GM12878 (cell line): ENCODE results near the gene NOC4L. TPM values are rescaled to one million over a fixed set of nuclear protein-coding genes. Genes with fewer than 3 reads are reported as not detected.

ENCODE experiments used
- ATAC-seq: fragments of 200-7000 bp; cut with Tn5 transposase; 3 replicates; pipeline ENCODE4 v1.9.1; 2020; ENCODE audit warnings: mild to moderate bottlenecking, moderate library complexity
- BruUV-seq: library from RNA; stranded (reverse); fragments of 400-500 nt; replicated peaks from 2 replicates; lab custom pipeline; 2021; lab: Mats Ljungman, UMichigan
- CTCF ChIA-PET: fragments of 300-600 bp; sonication (Branson Sonifier 250); formaldehyde crosslinking; extraction: SDS; loops from one replicate; lab custom pipeline; 2021; ENCODE audit warnings: inconsistent platforms; lab: Yijun Ruan, JAX
- POLR2A ChIA-PET: fragments of 350-600 bp; formaldehyde crosslinking; extraction: SDS; loops from one replicate; lab custom pipeline; 2021; ENCODE audit warnings: inconsistent platforms; lab: Charles Lee
- RAD21 ChIA-PET: fragments of 300-600 bp; sonication (Branson Sonifier 250); formaldehyde crosslinking; loops from one replicate; lab custom pipeline; 2023; ENCODE audit warnings: antibody characterized with exemption; ENCODE audit not compliant: unreplicated experiment; lab: Charles Lee
- SMC1A ChIA-PET: fragments of 300-600 bp; sonication (Branson Sonifier 250); formaldehyde crosslinking; loops from one replicate; lab custom pipeline; 2023; ENCODE audit not compliant: unreplicated experiment, uncharacterized antibody; lab: Charles Lee
- DNase-seq: peaks from one replicate; pipeline ENCODE4 v3.0.0-alpha.2; 2011; ENCODE audit warnings: low read depth, low spot score
- FAIRE-seq: peaks from 3 replicates; lab custom pipeline; 2011; peaks lifted over from hg19 to GRCh38; lab: Jason Lieb, UNC
- H2AFZ ChIP-seq: 2 replicates; pipeline ENCODE4 v1.6.0; 2011; ENCODE audit warnings: low read depth, low read length, control low read depth; ENCODE audit not compliant: control insufficient read depth
- H3K27ac ChIP-seq: 2 replicates; pipeline ENCODE4 v1.5.1; 2011; ENCODE audit warnings: control low read depth; ENCODE audit not compliant: control insufficient read depth, insufficient read depth
- H3K27me3 ChIP-seq, 2 experiments: replicated peaks in 1 of 2; 2 replicates each; pipeline versions ENCODE4 v1.6.0 to v1.6.1; 2011; ENCODE audit warnings: low read length in 1 of 2; ENCODE audit not compliant: control insufficient read depth in 2 of 2, insufficient read depth in 2 of 2
- H3K36me3 ChIP-seq, 2 experiments: 2 replicates each; pipeline ENCODE4 v1.5.1; 2011; ENCODE audit warnings: low read length in 1 of 2; ENCODE audit not compliant: control insufficient read depth in 2 of 2, insufficient read depth in 2 of 2
- H3K4me1 ChIP-seq: 2 replicates; pipeline ENCODE4 v1.6.1; 2011; ENCODE audit warnings: mild to moderate bottlenecking, low read length, moderate library complexity, mixed read lengths; ENCODE audit not compliant: control insufficient read depth, insufficient read depth
- H3K4me2 ChIP-seq: 2 replicates; pipeline ENCODE4 v1.6.0; 2011; ENCODE audit warnings: control low read depth; ENCODE audit not compliant: control insufficient read depth, insufficient read depth
- H3K4me3 ChIP-seq: fragments of 200-600 bp; sonication (generic); 2 replicates; pipeline ENCODE4 v1.5.1; 2016
- H3K79me2 ChIP-seq: 2 replicates; pipeline ENCODE4 v1.6.0; 2011; ENCODE audit warnings: low read length; ENCODE audit not compliant: control insufficient read depth, insufficient read depth
- H3K9ac ChIP-seq: 2 replicates; pipeline ENCODE4 v1.8.0; 2011; ENCODE audit warnings: low read length, control low read depth, mixed read lengths; ENCODE audit not compliant: control insufficient read depth, insufficient read depth
- H3K9me3 ChIP-seq: replicated peaks from 3 replicates; pipeline ENCODE4 v1.5.1; 2011; ENCODE audit warnings: mild to moderate bottlenecking, low read length; ENCODE audit not compliant: control insufficient read depth, insufficient read depth
- H4K20me1 ChIP-seq: 2 replicates; pipeline ENCODE4 v1.6.0; 2011; ENCODE audit not compliant: control insufficient read depth, insufficient read depth
- FOXK2 ChIP-seq: fragments of 450-650 bp; IDR thresholded peaks from 2 replicates; pipeline ENCODE4 v1.6.1; 2017; ENCODE audit warnings: mild to moderate bottlenecking, moderate library complexity
- HDAC6 ChIP-seq: fragments of 200-600 bp; sonication (generic); IDR thresholded peaks from one replicate; pipeline ENCODE4 v1.8.0; 2017; ENCODE audit warnings: antibody characterized with exemption; ENCODE audit not compliant: unreplicated experiment
- YY1 ChIP-seq: IDR thresholded peaks from 2 replicates; pipeline ENCODE4 v1.6.1; 2011; ENCODE audit warnings: low read depth, mild to moderate bottlenecking, low read length
- WGBS: methylation state at CpG from one replicate; pipeline ENCODE4 v1.1.6; 2016; ENCODE audit warnings: low lambda C conversion rate; ENCODE audit not compliant: insufficient replicate concordance, insufficient coverage; ENCODE audit errors: missing lambda C conversion rate; 5-methylcytosine and 5-hydroxymethylcytosine counted together
- in situ Hi-C: fragments of 300-500 bp; cut with MboI; formaldehyde crosslinking; loops from 9 replicates; pipeline ENCODE4 v1.14.3; 2018; ENCODE audit warnings: mixed read lengths
- intact Hi-C: fragments of 100-400 bp; cut with micrococcal nuclease; formaldehyde crosslinking; loops from one replicate; pipeline ENCODE4 v1.14.2; 2022; ENCODE audit not compliant: unreplicated experiment
- polyA plus RNA-seq, 11 experiments: library from polyadenylated mRNA; depleted of rRNA in 4 of 11; unstranded in 6 of 11; stranded (reverse) in 5 of 11; fragments of >200 nt; fragmentation: Nextera tagmentation in 4 of 11; fragmentation: Illumina TruSeq in 1 of 11; extraction: Ambion mirVana in 4 of 11; extraction: Trizol in 1 of 11; gene quantifications; 1 replicate in 1 of 11; 2 replicates in 10 of 11; pipeline versions ENCODE4 v1.2.1 to v1.2.3, GENCODE V29; 2011 to 2016; ENCODE audit warnings: inconsistent platforms in 2 of 11, missing spikeins in 2 of 11, low read depth in 1 of 11
- total RNA-seq, 4 experiments: library from RNA; depleted of rRNA in 3 of 4; stranded (reverse); fragments of >200 nt in 3 of 4; fragmentation: Illumina TruSeq in 1 of 4; extraction: Trizol in 1 of 4; gene quantifications; 2 replicates each; pipeline versions ENCODE4 v1.2.1 to v1.2.3, GENCODE V29; 2013 to 2021
- TF ChIP-seq, protein P1 (sequence below): fragments of 450-650 bp; formaldehyde crosslinking; IDR thresholded peaks from 2 replicates; pipeline ENCODE4 v1.5.0; 2022; ENCODE audit warnings: mild to moderate bottlenecking, missing genetic modification characterization

The NOC4L gene
- total and polyA plus RNA-seq, 10 of the 15 experiments (the other 5 are each of a cell fraction or from before 2014, with no cell fraction given), result 0.72 to 68.2 (median 15.2) TPM

GRCh38 chr12:132175496-132176384 lies 31.5 kb downstream of the NOC4L start:
- H3K79me2 ChIP-seq, result no peaks in the 10 kb centered on the region
- H3K9ac ChIP-seq, result no peak overlapping the region
- no peaks in the 10 kb centered on the region for H3K36me3 ChIP-seq
- ATAC-seq (no peak), FAIRE-seq (no peak)
- intact Hi-C loops, result no loop called here
- 53% methylated on average over 30 of the region's 35 CpGs for WGBS
- H2AFZ ChIP-seq, result no peak overlapping the region
- CTCF ChIA-PET, result no interaction called here
- SMC1A ChIA-PET, result no interaction called here
- H3K4me3 ChIP-seq, result no peak overlapping the region
- POLR2A ChIA-PET, result no interaction called here
- H3K4me2 ChIP-seq, result no peak overlapping the region
- H4K20me1 ChIP-seq, result no peaks in the 10 kb centered on the region
- H3K4me1 ChIP-seq, result peaks cover 9% of the 10 kb centered on the region
- RAD21 ChIA-PET, result no interaction called here
- no TSS peak for BruUV-seq
- no peaks in the 10 kb centered on the region for H3K27me3 ChIP-seq
- H3K9me3 ChIP-seq, result no peaks in the 10 kb centered on the region
- TF ChIP-seq FOXK2, result no peak
- no peak for TF ChIP-seq HDAC6
- TF ChIP-seq, protein P1, sequence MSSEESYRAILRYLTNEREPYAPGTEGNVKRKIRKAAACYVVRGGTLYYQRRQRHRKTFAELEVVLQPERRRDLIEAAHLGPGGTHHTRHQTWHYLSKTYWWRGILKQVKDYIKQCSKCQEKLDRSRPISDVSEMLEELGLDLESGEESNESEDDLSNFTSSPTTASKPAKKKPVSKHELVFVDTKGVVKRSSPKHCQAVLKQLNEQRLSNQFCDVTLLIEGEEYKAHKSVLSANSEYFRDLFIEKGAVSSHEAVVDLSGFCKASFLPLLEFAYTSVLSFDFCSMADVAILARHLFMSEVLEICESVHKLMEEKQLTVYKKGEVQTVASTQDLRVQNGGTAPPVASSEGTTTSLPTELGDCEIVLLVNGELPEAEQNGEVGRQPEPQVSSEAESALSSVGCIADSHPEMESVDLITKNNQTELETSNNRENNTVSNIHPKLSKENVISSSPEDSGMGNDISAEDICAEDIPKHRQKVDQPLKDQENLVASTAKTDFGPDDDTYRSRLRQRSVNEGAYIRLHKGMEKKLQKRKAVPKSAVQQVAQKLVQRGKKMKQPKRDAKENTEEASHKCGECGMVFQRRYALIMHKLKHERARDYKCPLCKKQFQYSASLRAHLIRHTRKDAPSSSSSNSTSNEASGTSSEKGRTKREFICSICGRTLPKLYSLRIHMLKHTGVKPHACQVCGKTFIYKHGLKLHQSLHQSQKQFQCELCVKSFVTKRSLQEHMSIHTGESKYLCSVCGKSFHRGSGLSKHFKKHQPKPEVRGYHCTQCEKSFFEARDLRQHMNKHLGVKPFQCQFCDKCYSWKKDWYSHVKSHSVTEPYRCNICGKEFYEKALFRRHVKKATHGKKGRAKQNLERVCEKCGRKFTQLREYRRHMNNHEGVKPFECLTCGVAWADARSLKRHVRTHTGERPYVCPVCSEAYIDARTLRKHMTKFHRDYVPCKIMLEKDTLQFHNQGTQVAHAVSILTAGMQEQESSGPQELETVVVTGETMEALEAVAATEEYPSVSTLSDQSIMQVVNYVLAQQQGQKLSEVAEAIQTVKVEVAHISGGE (CRISPR knock-in tag), result no peak
- no peak for TF ChIP-seq YY1
- TF ChIP-seq, all 136 proteins: peak for 0
- H3K27ac ChIP-seq, result no peak overlapping the region
- no peak for DNase-seq
- in situ Hi-C loops, result no loop called here
